ENCODE results near the gene NISCH. TPM values are rescaled to one million over a fixed set of nuclear protein-coding genes. Genes with fewer than 3 reads are reported as not detected.

Gene NISCH
- total RNA-seq, 1 donor from 2014 or later: 58.3 TPM

DNA sequence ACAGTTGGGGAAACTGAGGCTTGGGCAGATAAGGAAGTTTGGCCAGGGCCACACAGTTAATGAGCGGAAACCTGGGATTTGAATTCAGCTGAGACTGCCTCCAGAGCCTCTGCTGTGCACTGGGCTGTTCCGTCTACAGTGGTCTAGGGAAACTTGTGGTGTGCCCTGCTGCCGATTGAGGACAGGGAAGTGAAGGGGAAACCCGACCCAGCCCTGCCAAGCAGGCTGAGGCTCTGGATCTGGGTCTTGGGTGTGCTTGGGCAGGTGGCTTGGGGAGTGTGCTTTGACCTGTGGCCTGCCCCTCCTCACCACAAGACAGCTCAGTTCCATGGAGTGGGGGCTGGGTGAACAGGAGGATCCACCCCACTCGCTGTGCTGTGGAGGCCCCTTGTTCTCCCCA lies 17.6 kb downstream of the NISCH start:
- Histone ChIP-seq H3K9me3 (no peaks in the 10 kb centered on the region), H3K27ac (no peak overlapping the region), H3K27me3 (no peaks in the 10 kb centered on the region), H3K4me1 (peaks cover 3 to 5% of the 10 kb centered on the region in 2 donors), H3K4me3 (no peak overlapping the region), H3K36me3 (peaks cover 76 to 79% of the 10 kb centered on the region in 2 donors)
- no peak for DNase-seq (ENCODE audit: low spot score in 2 of 2)
- intact Hi-C loops (cut with DNase I): loop anchor here (2.0 kb wide), 1 partner anchor 64 kb away; the partner anchor contains the start of gene UQCC5
- TF ChIP-seq, protein P1, sequence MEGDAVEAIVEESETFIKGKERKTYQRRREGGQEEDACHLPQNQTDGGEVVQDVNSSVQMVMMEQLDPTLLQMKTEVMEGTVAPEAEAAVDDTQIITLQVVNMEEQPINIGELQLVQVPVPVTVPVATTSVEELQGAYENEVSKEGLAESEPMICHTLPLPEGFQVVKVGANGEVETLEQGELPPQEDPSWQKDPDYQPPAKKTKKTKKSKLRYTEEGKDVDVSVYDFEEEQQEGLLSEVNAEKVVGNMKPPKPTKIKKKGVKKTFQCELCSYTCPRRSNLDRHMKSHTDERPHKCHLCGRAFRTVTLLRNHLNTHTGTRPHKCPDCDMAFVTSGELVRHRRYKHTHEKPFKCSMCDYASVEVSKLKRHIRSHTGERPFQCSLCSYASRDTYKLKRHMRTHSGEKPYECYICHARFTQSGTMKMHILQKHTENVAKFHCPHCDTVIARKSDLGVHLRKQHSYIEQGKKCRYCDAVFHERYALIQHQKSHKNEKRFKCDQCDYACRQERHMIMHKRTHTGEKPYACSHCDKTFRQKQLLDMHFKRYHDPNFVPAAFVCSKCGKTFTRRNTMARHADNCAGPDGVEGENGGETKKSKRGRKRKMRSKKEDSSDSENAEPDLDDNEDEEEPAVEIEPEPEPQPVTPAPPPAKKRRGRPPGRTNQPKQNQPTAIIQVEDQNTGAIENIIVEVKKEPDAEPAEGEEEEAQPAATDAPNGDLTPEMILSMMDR (IDR thresholded peaks at IDR 0.05): no peak

DNA sequence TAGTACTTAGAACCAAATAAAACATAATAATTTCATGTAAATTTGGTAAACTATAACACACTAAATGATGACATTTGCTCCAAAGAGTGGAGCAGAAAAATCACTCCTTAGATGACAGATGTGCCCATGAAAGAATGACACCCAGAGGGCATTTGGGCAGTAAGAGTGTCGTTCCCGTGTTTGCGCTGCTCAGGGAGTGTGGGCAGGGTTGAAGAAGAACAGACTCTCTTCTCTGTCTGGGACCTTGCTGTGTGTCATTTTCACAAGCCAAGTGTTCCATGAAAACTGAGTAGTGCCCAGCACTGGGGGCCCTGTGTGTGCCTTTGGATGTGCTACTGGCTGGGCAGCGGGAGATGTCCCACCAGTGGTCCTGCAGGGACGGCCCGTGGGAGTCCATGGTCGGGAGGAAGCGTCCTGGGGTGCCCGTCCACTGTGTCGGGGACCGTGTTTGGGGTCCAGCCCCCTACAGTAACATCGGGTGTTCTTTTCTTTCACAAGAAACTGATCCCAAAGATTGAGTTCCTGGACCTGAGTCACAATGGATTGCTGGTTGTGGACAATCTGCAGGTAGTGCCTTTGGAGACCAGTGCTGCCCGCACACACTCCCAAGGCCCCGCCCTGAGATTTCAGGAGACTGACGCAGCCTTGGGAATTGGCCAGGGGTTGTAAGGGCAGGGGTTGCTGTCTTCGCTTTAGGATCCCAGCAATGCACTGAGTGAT lies 21.8 kb downstream of the NISCH start:
- DNase-seq (ENCODE audit: low spot score in 2 of 2): no peak
- H3K4me1 ChIP-seq: no peaks in the 10 kb centered on the region
- H3K36me3 ChIP-seq: peaks cover 94 to 96% of the 10 kb centered on the region in 2 donors
- H3K9me3 ChIP-seq: no peaks in the 10 kb centered on the region
- TF ChIP-seq, protein P1 (IDR thresholded peaks at IDR 0.05): no peak
- no peaks in the 10 kb centered on the region for H3K27me3 ChIP-seq
- H3K4me3 ChIP-seq: no peak overlapping the region
- H3K27ac ChIP-seq: no peak overlapping the region
- intact Hi-C loops (cut with DNase I): no loop called here

DNA sequence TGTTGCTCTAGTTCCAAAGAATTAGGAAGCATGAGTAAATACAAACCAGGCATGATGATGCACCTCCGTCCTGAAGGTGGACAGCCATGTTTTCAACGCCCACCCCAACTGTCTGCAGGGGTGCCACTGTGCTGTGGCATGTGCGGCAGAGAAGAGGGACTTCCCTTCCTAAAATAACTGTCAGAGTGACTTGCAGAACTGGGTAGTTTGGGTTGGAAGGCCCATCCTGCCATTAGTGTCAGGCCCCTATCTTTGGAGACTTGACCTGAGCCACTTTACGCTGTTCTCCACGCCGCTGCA lies 22.3 kb downstream of the NISCH start:
- TF ChIP-seq, protein P1 (IDR thresholded peaks at IDR 0.05): no peak
- H3K9me3 ChIP-seq: no peaks in the 10 kb centered on the region
- no peak for DNase-seq (ENCODE audit: low spot score in 2 of 2)
- no peaks in the 10 kb centered on the region for H3K27me3 ChIP-seq
- H3K4me3 ChIP-seq: no peak overlapping the region
- no peaks in the 10 kb centered on the region for H3K4me1 ChIP-seq
- no peak overlapping the region for H3K27ac ChIP-seq
- peaks cover 95 to 96% of the 10 kb centered on the region in 2 donors for H3K36me3 ChIP-seq
- intact Hi-C loops (cut with DNase I): no loop called here

DNA sequence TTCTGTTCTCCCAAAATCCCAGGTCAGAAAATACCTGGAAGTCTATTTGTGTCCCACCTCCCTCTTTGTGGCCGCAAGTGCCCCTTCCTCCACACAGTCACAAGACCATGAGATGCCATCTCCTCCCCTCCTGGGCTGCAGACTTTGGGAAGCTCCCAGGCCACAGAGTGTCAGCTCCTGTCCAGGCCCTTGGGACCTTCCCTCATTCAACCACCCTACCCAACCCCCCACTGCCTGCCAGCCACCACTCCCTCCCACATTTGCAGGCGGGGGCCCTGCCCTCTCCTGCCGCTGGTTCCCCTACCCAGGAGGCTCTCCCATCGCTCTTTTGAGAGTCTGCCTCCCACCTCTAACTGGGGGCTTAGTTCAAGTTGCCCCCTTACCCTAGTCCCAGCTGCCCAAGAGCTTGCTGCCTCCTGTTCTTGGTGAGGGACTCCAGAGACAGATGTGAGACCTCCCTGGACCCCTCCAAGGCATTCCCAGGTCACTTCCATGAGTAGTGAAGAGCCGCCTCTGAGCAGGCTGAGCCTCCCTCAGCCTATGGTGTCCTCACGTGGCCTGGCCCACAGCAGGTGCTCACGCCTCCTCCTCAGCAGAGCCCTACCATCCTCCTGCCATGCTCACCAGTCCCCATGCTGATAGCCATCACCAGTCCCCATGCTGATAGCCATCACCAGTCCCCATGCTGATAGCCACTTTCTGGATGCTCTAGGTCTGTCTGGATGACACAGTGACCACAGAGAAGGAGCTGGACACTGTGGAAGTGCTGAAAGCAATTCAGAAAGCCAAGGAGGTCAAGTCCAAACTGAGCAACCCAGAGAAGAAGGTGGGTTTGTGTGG lies 23.9 kb downstream of the NISCH start:
- H3K9me3 ChIP-seq: no peaks in the 10 kb centered on the region
- no peak overlapping the region for H3K4me3 ChIP-seq
- no peak overlapping the region for H3K27ac ChIP-seq
- H3K36me3 ChIP-seq: peaks cover 84 to 88% of the 10 kb centered on the region in 2 donors
- TF ChIP-seq, protein P1 (IDR thresholded peaks at IDR 0.05): no peak
- peaks cover 0 to 3% of the 10 kb centered on the region in 2 donors for H3K4me1 ChIP-seq
- intact Hi-C loops (cut with DNase I): no loop called here
- no peak for DNase-seq (ENCODE audit: low spot score in 2 of 2)
- no peaks in the 10 kb centered on the region for H3K27me3 ChIP-seq

DNA sequence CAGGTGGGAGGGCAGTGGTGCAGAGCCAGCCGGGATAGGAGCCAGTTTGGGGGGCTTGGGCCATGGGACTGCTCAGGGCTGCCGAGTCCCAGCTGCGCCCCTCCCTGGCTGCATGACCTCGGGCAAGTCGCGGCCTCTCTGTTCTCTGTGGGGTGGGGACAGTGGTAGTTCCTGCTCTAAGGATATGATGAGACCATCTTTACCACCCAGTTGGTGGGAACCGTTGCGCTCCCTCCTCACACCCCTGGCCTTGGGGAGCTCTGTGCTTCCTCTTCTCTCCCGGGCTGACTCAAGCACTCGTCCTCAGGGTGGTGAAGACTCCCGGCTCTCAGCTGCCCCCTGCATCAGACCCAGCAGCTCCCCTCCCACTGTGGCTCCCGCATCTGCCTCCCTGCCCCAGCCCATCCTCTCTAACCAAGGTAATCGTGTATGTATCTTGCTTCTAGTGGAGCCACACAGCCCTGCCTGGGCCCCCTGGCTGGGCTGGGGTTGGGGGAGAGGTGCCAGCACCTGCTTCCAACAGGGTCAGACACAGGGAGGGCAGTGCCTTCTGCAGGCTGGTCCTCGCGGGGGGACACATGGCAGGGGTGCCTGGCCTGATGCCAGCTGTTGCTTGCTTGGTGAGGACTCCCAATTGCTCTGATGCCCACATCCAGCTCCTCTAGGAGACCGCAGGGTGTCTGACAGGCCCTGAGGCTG lies 24.6 kb downstream of the NISCH start:
- Histone ChIP-seq H3K9me3 (no peaks in the 10 kb centered on the region), H3K27me3 (no peaks in the 10 kb centered on the region), H3K4me3 (no peak overlapping the region), H3K4me1 (peaks cover 0 to 3% of the 10 kb centered on the region in 2 donors), H3K27ac (no peak overlapping the region), H3K36me3 (peaks cover 77 to 89% of the 10 kb centered on the region in 2 donors)
- no peak for DNase-seq (ENCODE audit: low spot score in 2 of 2)
- TF ChIP-seq, protein P1 (IDR thresholded peaks at IDR 0.05): no peak
- intact Hi-C loops (cut with DNase I): no loop called here
